Retina (tissue), 1 donor: Measurements from ENCODE around the gene TSNAX.
A peak's percentile ranks its signal among the peaks of the same experiment; 100 is the strongest.
"Not testable (repeated sequence)": the region's sequence is repeated elsewhere in the genome, so short reads cannot be mapped to it uniquely, and the experiment has no call there.

Experiments used
- DNase-seq: peaks from one replicate; pipeline ENCODE4 v3.0.0-alpha.2; 2016

The TSNAX gene

DNA sequence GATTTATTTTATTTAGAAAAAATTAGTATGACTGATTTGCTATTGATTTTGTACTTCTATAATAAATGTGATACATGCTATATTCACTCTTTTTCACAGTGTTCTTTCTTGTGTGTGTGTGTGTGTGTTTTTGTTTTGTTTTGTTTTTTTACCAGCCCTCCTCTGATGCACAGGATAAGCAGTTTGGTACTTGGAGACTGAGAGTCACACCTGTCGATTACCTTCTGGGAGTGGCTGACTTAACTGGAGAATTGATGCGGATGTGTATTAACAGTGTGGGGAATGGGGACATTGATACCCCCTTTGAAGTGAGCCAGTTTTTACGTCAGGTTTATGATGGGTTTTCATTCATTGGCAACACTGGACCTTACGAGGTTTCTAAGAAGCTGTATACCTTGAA, 35.9 kb downstream of the TSNAX start:
- no peak for DNase-seq

DNA sequence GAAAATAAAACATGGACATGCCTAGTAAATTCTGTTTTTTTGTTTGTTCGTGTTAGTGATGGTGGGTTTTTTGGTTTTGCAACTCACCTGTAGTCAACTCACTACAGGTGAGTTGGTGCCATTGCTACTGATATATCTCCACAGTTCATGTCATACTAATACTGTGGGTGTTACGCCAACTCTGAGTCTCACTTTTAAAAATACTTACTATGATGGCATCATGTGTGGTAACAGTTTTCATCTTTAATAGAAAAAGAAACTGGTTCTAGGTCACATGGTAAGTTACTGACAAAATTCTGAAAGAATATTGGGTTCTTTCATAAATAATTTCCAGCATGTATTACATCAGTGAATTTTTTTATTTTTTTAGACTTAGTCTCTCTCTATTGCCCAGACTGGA, 38.0 kb downstream of the TSNAX start:
- no peak for DNase-seq

DNA sequence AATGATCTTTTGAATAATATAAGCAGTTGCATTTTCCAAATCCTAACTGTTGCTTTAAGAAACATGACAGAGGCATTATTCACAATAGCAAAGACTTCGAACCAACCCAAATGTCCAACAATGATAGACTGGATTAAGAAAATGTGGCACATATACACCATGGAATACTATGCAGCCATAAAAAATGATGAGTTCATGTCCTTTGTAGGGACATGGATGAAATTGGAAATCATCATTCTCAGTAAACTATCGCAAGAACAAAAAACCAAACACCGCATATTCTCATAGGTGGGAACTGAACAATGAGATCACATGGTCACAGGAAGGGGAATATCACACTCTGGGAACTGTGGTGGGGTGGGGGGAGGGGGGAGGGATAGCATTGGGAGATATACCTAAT, 41.8 kb downstream of the TSNAX start:
- DNase-seq, result not testable (repeated sequence)

DNA sequence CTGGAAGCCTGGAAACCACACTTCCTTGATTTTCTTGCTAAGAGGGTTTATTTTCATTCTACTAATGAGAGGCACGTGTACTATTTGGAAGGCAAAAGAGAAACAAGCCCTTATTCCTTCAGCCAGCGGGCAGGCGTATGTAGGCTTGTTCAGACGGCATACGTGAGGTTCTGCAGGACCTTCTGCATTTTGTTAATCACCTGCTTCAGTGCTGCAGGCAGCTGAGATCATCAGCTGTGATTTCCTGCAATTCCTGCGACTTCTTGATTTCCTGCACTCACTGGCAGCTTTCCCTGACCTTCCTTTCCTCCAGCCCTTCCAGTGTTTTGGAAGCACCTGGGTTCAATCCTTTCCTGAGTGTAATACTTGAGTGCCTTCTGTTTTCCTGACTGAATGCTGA, 43.4 kb downstream of the TSNAX start:
- DNase-seq, result no peak

DNA sequence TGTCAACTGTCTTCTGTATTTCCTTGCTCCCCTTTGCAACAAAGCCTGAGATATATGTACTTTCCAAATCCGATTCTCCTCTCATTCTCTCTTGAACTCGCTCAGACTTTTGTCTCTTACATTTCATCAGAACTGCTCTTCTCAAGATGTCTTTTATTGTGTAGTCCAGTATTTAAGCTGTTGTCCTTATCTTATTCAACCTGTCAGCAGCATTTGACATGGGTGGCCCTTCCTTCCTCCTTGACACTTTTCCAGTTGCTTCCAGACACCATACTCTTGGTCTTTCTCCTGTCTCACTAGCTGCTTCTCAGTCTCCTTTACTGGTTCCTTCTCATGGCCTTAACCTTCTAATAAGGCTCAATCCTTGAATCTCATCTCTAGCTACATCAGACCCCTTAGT, 47.0 kb downstream of the TSNAX start:
- DNase-seq, result no peak

DNA sequence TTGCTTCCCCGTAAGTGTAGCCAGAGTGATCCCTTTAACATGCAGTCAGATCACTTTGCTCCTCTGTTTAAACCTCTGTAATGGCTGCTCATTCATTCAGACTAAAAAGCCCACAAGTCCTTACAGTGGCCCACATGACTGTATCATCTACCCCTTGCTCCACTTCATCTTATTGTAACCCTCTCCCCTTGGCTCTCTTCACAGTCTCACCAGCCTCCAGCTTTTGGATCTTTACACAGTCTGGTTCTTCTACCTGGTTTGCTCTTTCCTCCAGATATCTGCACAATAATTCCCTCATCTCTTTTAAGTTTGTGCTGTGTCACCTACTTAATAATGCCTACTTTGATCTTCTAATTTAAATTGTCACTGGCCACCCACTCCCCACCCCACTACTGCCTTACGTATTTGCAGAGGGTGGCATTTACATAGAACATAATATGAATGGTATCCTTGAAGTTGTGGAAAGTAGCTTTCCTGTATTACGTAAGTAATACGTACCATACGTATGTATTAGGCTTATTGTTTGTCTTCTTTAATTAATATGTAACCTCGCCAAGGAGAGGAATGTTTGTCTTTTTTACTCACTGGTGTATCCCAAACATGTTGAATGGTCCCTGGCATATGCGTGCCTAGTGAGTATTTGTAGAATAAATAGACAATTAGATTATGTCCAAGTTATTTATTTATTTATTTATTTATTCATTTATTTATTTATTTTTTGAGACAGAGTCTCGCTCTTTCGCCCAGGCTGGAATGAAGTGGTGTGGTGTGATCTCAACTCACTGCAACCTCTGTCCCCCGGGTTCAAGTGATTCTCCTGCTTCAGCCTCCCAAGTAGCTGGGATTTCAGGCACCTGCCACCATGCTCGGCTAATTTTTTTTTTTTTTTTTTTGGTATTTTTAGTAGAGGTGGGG, 48.6 kb downstream of the TSNAX start:
- DNase-seq, result no peak

DNA sequence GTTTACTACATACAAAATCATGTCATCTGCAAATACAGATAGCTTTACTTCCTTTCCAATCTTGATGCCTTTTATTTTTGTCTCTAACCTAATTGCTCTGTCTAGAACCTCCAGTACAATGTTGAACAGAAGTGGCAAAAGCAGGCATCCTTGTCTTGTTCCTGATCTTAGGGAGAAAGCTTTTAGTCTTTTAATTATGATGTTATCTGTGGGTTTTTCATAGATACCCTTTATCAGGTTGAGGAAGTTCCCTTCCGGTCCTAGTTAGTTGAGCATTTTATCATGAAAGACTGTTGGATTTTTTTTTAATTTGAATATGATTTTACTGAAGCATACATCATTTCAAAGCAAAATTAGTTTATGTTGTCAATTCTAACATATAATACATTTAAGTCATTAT, 52.4 kb downstream of the TSNAX start:
- DNase-seq, result no peak

DNA sequence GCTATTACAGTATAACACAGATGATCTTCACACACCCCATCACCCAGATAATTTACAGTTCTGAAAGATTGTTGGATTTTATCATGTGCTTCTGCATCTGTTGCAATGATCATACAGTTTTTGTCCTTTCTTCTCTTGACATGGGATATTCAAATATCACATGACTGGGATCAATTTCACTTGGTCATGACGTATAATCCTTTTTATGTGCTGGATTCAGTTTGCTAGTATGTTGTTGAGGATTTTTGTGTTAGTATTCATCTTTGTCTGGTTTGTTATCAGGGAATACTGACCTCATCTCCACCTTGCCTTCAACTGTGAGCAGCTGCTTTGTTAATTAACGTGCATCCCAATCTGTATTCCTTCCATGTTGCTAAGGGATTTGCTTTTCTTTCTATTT, 53.4 kb downstream of the TSNAX start:
- no peak for DNase-seq

DNA sequence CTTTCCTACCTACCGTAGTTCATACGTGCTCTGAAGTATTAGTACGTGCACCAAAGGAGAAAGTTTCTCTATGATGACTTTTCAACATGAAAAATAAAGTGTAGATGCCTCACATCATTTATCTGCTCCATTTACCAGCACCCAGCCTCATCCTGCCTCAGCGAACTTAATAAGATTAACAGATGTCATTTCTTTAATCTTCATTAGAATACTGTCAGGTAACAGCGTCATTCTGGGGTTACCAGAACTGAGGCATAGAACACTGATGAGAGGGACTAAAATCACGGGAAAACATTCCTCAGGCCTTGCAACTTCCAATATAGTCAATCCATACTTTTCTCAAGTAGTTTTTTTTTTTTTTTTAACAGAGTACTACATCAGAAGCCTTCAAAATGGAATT, 54.9 kb downstream of the TSNAX start:
- no peak for DNase-seq

DNA sequence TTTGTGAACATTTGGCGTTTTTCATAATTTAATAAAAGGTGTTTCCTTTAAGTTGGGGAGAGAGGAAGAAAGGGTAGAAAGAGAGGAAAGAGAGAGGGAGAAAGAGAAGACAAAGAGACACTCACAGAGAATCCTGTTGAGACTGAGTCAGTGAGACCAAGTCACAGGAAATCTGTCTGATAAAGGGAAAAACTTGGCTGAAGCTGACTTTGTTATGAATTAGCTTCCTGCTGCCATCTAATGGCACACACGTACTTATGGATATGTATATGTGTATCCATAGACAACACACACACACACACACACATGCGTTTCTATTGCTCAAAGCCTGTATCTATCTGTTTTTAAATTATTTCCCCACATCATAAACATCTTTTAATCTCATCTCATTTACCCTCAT, 55.6 kb downstream of the TSNAX start:
- DNase-seq, result no peak

DNA sequence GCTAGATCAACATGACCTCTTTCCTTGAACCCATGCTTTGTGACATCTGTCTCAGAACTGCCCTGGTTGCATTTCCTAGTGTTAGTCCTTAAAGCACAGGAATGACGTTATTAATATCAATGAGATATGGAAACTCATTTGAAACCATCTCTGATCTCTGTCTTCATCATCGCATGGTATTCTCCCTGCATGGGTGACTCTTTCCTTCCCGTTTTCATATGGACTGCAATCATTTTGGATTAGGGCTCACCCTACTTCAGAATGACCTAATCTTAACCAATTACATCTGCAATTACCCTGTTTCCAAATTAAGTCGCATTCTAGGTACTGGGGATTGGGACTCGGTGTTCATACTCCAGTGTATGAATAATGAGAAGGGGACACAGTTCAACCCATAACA, 56.5 kb downstream of the TSNAX start:
- no peak for DNase-seq

DNA sequence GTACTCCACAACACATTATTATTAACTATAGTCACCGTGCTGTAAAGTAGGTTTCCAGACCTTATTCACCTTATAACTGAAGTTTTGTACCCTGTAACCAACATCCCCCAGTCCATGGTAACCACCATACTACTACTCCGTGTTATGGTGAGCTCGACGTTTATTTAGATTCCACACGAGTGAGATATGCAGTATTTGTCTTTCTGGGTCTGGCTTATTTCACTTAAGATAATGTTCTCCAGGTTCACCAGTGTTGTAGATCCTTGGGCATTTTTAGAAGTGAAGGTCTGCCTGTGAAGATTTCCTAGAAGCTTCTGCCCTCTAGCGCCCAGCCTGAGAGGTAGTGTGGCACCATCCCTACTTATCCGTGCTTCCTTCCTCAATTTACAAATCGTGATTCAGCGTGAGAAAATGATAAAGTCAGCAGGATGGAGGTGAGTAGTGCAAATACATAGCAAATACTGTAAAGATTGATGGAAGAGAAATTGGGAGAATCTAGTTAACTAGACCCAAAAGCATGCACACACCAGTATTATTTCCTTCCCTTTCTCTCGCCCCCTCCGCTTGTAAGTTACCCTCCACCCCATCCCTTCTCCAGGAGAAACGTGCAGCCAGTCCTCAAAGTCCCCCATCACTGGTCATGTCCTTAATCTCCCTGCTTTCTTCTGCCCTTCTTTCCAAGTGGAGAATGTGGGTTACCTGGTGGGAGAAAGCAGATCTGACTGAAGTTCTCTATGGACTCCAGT, 62.2 kb downstream of the TSNAX start:
- peak; percentile 36 for DNase-seq

DNA sequence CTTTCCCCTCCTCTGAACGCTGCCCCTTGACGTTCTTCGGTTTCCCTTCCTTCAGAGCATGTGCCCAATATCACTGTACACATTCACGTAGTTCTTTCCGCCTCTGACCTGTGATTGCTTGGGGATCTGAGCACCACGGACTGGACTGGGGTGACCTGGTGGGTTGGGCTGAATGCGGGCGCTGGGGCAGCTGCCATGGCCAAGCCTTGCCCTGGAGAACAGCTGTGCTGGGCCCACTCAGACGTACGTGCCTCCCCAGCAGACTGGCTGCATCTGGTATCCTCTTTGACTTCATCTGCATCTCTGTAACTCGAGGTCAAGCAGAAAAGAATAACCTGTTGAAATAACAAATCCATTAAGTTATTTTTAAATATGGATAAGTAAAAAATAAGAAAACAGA, 63.0 kb downstream of the TSNAX start:
- no peak for DNase-seq

DNA sequence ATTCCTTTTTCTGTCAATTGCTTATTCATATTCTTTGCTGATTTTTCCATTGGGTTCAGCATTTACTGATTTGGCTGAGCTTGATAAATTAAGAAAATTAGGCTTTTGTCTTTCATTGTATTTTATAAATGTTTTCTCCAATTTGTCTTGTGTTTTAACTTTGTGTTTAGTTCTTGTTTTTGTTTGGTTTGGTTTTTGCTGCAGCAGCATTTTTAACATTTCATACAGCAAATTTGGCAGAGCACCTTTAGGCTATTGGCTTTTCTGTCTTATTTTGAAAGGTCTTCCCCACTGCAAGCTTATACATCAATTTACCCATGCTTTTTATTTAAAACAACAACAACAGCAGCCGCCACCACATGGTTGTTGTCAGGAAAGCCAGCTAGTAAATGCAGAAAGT, 64.3 kb downstream of the TSNAX start:
- DNase-seq, result no peak

DNA sequence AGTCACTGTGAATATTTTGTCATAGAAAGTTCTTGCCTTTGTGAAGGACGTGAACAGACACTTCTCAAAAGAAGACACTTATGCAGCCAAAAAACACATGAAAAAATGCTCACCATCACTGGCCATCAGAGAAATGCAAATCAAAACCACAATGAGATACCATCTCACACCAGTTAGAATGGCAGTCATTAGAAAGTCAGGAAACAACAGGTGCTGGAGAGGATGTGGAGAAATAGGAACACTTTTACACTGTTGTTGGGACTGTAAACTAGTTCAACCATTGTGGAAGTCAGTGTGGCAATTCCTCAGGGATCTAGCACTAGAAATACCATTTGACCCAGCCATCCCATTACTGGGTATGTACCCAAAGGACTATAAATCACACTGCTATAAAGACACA, 64.8 kb downstream of the TSNAX start:
- not testable (repeated sequence) for DNase-seq

DNA sequence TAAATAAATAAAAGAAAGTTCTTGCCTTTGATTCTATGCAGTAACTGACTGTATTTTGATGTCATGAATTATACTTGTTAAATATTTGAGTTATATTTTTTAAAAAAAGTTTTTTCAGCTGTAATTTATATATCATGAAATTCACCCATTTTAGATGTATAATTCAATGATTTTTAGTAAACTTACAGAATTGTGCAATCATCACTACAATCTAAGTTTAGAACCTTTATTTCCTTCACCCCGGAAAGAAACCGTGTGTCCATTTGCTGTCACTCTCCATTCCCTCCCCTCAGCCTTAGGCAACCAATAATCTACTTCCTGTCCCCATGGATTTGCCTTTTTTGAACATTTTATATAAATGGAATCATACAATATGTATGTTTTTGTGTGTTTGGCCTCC, 65.7 kb downstream of the TSNAX start:
- no peak for DNase-seq

DNA sequence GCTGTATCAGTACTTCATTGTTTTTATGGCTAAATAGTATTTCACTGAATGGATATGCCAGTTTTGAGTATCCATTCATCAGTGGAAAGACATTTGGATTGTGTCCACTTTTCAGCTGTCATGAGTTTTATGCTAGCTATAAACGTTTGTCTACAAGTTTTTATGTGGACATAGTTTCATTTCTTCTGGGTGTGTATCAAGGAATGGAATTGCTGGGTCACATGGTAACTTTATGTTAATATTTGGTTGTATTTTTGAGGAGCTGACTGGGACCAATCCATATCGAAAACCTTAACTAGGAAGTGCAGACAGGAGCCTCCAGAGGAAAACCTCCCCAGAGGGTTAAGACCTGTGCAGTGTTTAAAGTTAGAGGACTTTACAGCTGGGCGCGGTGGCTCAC, 66.3 kb downstream of the TSNAX start:
- no peak for DNase-seq

DNA sequence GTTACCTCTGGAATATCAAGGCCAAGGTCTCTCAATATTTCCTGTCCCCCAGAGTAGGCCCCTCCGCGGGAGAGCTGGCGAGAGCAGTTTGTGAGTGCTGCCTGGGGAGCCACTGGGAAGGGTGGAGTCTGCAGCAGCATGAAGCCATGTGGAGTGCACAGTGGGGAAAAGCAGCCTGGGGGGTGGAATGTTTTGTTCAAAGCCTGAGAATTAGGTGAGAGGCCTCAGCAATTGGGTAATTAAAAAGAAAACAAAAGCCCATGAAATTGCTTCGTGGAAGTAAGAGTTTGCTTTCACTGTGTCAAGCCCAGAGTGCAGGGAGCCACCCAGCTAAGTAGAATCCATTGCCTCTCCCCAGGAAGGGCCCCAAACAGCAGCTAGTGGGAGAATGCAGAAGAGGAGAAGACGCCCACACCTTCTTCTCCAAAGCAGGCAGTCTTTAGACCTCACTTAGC, 67.9 kb downstream of the TSNAX start:
- DNase-seq, result peak; percentile 11

DNA sequence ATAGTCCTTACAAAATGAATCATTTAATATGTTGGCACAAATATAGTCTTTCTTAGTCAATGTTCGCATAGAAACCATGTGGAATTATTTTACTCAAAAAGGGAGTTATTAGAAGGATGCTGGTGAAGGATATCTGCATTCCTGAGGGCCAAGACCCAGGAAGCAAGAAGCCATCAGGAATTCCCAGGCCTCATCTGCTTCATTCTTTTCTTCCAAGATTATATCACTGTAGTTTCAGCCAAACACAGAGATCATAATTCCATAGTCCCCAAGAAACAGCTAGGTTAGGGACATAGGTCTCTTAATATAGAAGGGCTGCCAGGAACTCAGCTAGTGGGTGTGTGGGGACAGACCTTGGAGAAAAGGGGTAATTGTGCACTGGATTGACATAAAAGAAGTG, 69.5 kb downstream of the TSNAX start:
- no peak for DNase-seq

DNA sequence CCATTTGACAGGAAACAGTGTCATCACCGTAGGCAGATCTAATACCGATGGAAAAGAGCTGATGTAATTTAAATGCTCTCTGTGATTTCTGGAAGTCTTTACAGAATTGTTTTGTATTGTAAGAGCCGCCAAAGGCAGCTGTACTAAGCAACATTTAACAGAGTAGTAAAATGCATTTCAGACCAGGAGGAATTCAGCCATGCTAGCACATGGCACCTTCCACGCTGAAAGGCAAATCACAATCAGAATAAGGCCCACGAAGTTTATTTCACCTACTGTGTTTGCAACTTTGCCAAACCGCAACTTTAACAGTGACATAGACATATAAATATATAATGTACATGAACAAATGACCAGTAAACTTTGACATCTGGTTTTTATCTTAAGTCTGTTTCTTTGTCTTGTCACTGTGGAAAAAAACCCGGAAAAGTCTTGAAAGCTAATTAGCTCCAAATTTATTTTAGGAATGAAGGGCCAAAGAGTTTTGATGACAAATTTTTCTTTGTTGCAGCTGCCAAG, 72.0 kb downstream of the TSNAX start:
- DNase-seq, result no peak

DNA sequence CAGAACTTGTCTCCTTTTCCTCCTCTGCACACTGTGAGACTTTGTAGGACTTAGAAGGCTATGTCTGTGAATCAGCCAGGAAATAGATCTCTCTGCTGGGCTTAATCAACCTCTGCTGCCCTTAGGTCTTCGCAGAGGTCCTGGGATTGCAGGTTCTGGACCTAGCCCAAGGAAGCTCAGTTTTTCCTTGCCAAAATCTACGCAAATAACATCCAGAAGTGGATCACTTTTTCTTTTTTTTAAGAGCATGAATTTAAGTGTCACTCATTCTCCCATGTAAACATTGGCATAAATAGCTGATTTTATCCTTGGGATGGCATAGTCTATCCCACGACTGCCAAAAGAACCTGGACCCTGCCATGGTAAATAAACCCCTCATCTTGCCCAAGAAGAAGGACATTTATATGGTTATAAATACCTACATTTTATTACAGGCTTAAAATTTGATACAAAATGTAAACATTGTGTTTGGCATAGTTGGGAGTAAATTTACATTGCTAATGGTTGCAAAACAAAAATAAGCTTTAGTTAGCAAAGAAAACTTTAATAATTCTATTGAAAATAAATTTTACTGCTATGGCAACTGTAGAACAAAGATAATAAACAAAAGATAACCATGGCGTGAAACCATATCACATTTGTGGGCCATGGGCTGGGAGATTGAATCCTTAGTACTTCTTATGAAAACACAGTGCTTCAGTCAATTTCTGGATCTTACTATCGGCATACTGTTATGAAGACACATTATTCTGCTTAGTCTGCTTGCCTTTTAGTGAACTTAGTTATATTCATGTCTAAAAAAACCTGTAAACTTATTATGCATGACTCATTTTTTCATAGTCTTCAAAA, 73.6 kb downstream of the TSNAX start:
- DNase-seq, result no peak

DNA sequence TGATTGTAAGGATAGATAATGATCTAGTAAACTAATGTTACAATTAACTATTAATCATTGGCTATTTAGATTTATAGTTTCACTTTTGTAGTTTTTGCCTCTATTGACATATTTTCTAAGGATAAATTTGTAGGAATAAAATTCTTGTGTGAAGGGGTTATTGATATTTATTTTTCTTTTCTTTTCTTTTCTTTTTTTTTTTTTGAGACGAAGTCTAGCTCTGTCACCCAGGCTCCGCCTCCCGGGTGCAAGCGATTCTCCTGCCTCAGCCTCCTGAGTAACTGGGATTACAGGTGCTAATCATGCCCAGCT, 74.2 kb downstream of the TSNAX start:
- DNase-seq, result no peak

DNA sequence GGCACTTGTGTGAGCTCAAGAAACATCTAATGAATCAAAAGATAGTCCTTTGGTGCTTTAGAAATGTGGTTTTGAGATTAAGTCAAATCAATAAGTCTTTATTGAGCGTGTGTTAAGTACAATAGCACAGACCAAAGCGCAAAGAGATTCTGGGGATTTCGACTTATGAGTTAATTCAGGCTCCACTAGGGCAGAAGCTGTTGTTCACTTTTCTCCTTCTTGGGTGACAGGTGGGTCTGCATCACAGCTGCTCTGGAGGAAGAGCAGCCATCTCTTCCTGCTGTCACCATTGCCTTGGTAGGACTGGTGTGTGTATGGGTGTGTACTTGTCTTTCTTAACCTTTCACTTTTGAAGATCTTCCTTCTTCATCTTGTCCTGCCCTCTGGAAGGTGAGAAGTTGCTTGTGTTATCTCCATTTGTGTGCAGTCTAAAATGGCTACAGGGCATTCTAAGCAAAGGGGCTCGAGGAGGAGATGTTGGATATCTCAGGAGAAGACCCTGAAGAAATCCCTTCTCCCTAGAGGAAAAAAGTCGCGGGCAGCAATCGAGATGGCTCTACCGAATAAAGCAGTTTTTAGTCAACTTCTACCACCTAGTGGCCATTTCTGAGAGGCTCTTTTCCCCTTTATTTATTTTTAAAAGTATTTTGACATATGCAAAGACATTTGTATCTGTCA, 75.3 kb downstream of the TSNAX start:
- DNase-seq, result peak; percentile 65
